IPS-18a (cell line): ENCODE results near the gene LRRC53.

Experiments
- H3K27ac ChIP-seq: one replicate; pipeline ENCODE4 v1.5.1; 2013; ENCODE audit warnings: low read length
- H3K27me3 ChIP-seq: one replicate; pipeline ENCODE4 v1.6.1; 2013; ENCODE audit warnings: mild to moderate bottlenecking, low read length; ENCODE audit not compliant: control insufficient read depth, insufficient read depth
- H3K36me3 ChIP-seq: one replicate; pipeline ENCODE4 v1.6.1; 2013; ENCODE audit warnings: low read depth, low read length; ENCODE audit not compliant: control insufficient read depth
- H3K4me1 ChIP-seq: one replicate; pipeline ENCODE4 v1.6.1; 2013; ENCODE audit warnings: low read depth, low read length; ENCODE audit not compliant: control insufficient read depth
- H3K4me3 ChIP-seq: one replicate; pipeline ENCODE4 v1.5.1; 2013; ENCODE audit warnings: low read length
- H3K9ac ChIP-seq: one replicate; pipeline ENCODE4 v1.6.1; 2013; ENCODE audit warnings: mild to moderate bottlenecking, low read length, moderate library complexity
- H3K9me3 ChIP-seq: one replicate; pipeline ENCODE4 v1.6.1; 2013; ENCODE audit warnings: low read depth, low read length; ENCODE audit not compliant: control insufficient read depth

Gene LRRC53

GRCh38 chr1:74485622-74486021 is 26.8 kb downstream of the LRRC53 start:
- H3K27me3 ChIP-seq = no peaks in the 10 kb centered on the region
- H3K4me3 ChIP-seq = no peak overlapping the region
- H3K27ac ChIP-seq = no peak overlapping the region
- H3K4me1 ChIP-seq = peaks cover 12% of the 10 kb centered on the region
- H3K9me3 ChIP-seq = no peaks in the 10 kb centered on the region
- no peaks in the 10 kb centered on the region for H3K36me3 ChIP-seq
- no peak overlapping the region for H3K9ac ChIP-seq

- H3K27me3 ChIP-seq = no peaks in the 10 kb centered on the region
- H3K36me3 ChIP-seq = no peaks in the 10 kb centered on the region
- H3K9me3 ChIP-seq = no peaks in the 10 kb centered on the region
- no peak overlapping the region for H3K27ac ChIP-seq
- no peaks in the 10 kb centered on the region for H3K4me1 ChIP-seq
- no peak overlapping the region for H3K9ac ChIP-seq
- H3K4me3 ChIP-seq = no peak overlapping the region
Measured at GRCh38 chr1:74481607-74482006, 30.8 kb downstream of the LRRC53 start.

GRCh38 chr1:74480068-74480467 is 32.3 kb downstream of the LRRC53 start:
- Histone ChIP-seq H3K4me1 (no peaks in the 10 kb centered on the region), H3K9me3 (no peaks in the 10 kb centered on the region), H3K4me3 (no peak overlapping the region), H3K27ac (no peak overlapping the region), H3K9ac (no peak overlapping the region), H3K36me3 (no peaks in the 10 kb centered on the region), H3K27me3 (no peaks in the 10 kb centered on the region)

- no peaks in the 10 kb centered on the region for H3K9me3 ChIP-seq
- H3K27ac ChIP-seq = no peak overlapping the region
- H3K9ac ChIP-seq = no peak overlapping the region
- no peaks in the 10 kb centered on the region for H3K36me3 ChIP-seq
- no peaks in the 10 kb centered on the region for H3K27me3 ChIP-seq
- H3K4me1 ChIP-seq = no peaks in the 10 kb centered on the region
- no peak overlapping the region for H3K4me3 ChIP-seq
Measured at GRCh38 chr1:74478979-74479378, 33.4 kb downstream of the LRRC53 start.

GRCh38 chr1:74474585-74474984 is 37.8 kb downstream of the LRRC53 start:
- Histone ChIP-seq H3K9ac (no peak overlapping the region), H3K36me3 (no peaks in the 10 kb centered on the region), H3K27ac (no peak overlapping the region), H3K4me3 (no peak overlapping the region), H3K9me3 (no peaks in the 10 kb centered on the region), H3K27me3 (no peaks in the 10 kb centered on the region), H3K4me1 (no peaks in the 10 kb centered on the region)

GRCh38 chr1:74471470-74471869 is 40.9 kb downstream of the LRRC53 start:
- H3K4me1 ChIP-seq = peaks cover 5% of the 10 kb centered on the region
- H3K4me3 ChIP-seq = no peak overlapping the region
- H3K27me3 ChIP-seq = no peaks in the 10 kb centered on the region
- H3K9me3 ChIP-seq = no peaks in the 10 kb centered on the region
- no peak overlapping the region for H3K9ac ChIP-seq
- no peak overlapping the region for H3K27ac ChIP-seq
- no peaks in the 10 kb centered on the region for H3K36me3 ChIP-seq

GRCh38 chr1:74470936-74471335 is 41.5 kb downstream of the LRRC53 start:
- Histone ChIP-seq H3K27me3 (no peaks in the 10 kb centered on the region), H3K9ac (no peak overlapping the region), H3K4me1 (peaks cover 5% of the 10 kb centered on the region), H3K27ac (no peak overlapping the region), H3K36me3 (no peaks in the 10 kb centered on the region), H3K4me3 (no peak overlapping the region), H3K9me3 (no peaks in the 10 kb centered on the region)

- no peak overlapping the region for H3K9ac ChIP-seq
- no peaks in the 10 kb centered on the region for H3K36me3 ChIP-seq
- no peaks in the 10 kb centered on the region for H3K9me3 ChIP-seq
- H3K4me3 ChIP-seq = no peak overlapping the region
- peaks cover 5% of the 10 kb centered on the region for H3K4me1 ChIP-seq
- no peaks in the 10 kb centered on the region for H3K27me3 ChIP-seq
- H3K27ac ChIP-seq = no peak overlapping the region
Measured at GRCh38 chr1:74470251-74470650, 42.2 kb downstream of the LRRC53 start.

- H3K36me3 ChIP-seq = no peaks in the 10 kb centered on the region
- no peak overlapping the region for H3K4me3 ChIP-seq
- H3K27ac ChIP-seq = no peak overlapping the region
- H3K9me3 ChIP-seq = no peaks in the 10 kb centered on the region
- peaks cover 5% of the 10 kb centered on the region for H3K4me1 ChIP-seq
- no peak overlapping the region for H3K9ac ChIP-seq
- no peaks in the 10 kb centered on the region for H3K27me3 ChIP-seq
Measured at GRCh38 chr1:74468982-74469603, 43.3 kb downstream of the LRRC53 start.

GRCh38 chr1:74467786-74468377 is 44.5 kb downstream of the LRRC53 start:
- Histone ChIP-seq H3K27ac (no peak overlapping the region), H3K9me3 (no peaks in the 10 kb centered on the region), H3K4me1 (peaks cover 5% of the 10 kb centered on the region), H3K36me3 (no peaks in the 10 kb centered on the region), H3K4me3 (no peak overlapping the region), H3K9ac (no peak overlapping the region), H3K27me3 (no peaks in the 10 kb centered on the region)

GRCh38 chr1:74465193-74465681 is 47.2 kb downstream of the LRRC53 start:
- no peaks in the 10 kb centered on the region for H3K27me3 ChIP-seq
- H3K36me3 ChIP-seq = no peaks in the 10 kb centered on the region
- no peak overlapping the region for H3K4me3 ChIP-seq
- peaks cover 5% of the 10 kb centered on the region for H3K4me1 ChIP-seq
- H3K9me3 ChIP-seq = no peaks in the 10 kb centered on the region
- H3K9ac ChIP-seq = no peak overlapping the region
- H3K27ac ChIP-seq = no peak overlapping the region

- H3K9me3 ChIP-seq = no peaks in the 10 kb centered on the region
- H3K36me3 ChIP-seq = no peaks in the 10 kb centered on the region
- H3K4me3 ChIP-seq = no peak overlapping the region
- peaks cover 5% of the 10 kb centered on the region for H3K4me1 ChIP-seq
- H3K27me3 ChIP-seq = no peaks in the 10 kb centered on the region
- H3K27ac ChIP-seq = no peak overlapping the region
- H3K9ac ChIP-seq = no peak overlapping the region
Measured at GRCh38 chr1:74464037-74464436, 48.4 kb downstream of the LRRC53 start.
